ENCODE results near the gene HAPSTR1.

- no peak for TF ChIP-seq CTCF (conservative IDR thresholded peaks at IDR 0.05)
- TF ChIP-seq ZFX (IDR thresholded peaks at IDR 0.05) = no peak
Measured at GRCh38 chr16:9046667-9047055, 44.8 kb upstream of the HAPSTR1 start.

Data from C4-2B (cell line).